PFSK-1 (cell line): ENCODE data around the gene ABCB9.

Experiments used
- POLR2AphosphoS5 ChIP-seq: IDR thresholded peaks from 2 replicates; pipeline ENCODE4 v1.6.1; 2012; ENCODE audit warnings: low read depth, mild to moderate bottlenecking, control low read depth, low read length, moderate library complexity
- TAF1 ChIP-seq: IDR thresholded peaks from 2 replicates; pipeline ENCODE4 v1.6.1; 2012; ENCODE audit warnings: low read length, control low read depth, borderline replicate concordance; ENCODE audit not compliant: insufficient read depth
- TF ChIP-seq, protein P1 (sequence below), 2 experiments: IDR thresholded peaks; 2 replicates each; pipeline versions ENCODE4 v1.6.1 to v1.8.0; 2011 to 2012; ENCODE audit warnings: low read depth in 2 of 2, low read length in 2 of 2, control low read depth in 1 of 2, inconsistent platforms in 1 of 2, mild to moderate bottlenecking in 1 of 2, moderate library complexity in 1 of 2; ENCODE audit not compliant: insufficient read depth in 1 of 2

DNA sequence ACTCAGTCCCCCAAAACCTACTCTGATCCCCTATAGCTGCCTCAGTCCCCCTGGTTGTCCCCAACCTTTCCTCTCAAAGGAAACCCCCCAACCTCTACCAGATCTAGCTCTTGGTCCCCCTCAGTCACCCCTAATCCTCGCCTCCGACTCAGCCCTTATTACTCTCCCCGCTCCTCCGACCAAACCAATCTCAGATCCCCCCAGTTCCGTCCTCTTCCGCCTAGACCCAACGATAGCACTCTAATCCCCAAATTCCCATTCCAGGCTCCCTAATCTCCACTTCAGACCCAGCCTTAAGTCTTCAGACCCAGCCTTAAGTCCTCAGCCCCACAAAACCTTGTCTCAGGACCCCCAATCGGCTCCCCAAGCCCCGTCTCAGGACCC, 71.0 kb downstream of the ABCB9 start:
- no peak for TF ChIP-seq POLR2AphosphoS5
- TF ChIP-seq TAF1: no peak
- TF ChIP-seq, protein P1, sequence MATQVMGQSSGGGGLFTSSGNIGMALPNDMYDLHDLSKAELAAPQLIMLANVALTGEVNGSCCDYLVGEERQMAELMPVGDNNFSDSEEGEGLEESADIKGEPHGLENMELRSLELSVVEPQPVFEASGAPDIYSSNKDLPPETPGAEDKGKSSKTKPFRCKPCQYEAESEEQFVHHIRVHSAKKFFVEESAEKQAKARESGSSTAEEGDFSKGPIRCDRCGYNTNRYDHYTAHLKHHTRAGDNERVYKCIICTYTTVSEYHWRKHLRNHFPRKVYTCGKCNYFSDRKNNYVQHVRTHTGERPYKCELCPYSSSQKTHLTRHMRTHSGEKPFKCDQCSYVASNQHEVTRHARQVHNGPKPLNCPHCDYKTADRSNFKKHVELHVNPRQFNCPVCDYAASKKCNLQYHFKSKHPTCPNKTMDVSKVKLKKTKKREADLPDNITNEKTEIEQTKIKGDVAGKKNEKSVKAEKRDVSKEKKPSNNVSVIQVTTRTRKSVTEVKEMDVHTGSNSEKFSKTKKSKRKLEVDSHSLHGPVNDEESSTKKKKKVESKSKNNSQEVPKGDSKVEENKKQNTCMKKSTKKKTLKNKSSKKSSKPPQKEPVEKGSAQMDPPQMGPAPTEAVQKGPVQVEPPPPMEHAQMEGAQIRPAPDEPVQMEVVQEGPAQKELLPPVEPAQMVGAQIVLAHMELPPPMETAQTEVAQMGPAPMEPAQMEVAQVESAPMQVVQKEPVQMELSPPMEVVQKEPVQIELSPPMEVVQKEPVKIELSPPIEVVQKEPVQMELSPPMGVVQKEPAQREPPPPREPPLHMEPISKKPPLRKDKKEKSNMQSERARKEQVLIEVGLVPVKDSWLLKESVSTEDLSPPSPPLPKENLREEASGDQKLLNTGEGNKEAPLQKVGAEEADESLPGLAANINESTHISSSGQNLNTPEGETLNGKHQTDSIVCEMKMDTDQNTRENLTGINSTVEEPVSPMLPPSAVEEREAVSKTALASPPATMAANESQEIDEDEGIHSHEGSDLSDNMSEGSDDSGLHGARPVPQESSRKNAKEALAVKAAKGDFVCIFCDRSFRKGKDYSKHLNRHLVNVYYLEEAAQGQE (IDR thresholded peaks at IDR 0.05; ENCODE audit: insufficient read depth in 1 of 2, low read depth in 2 of 2, low read length in 2 of 2): no peak
